Mononuclear cell (primary cell): ENCODE data around the gene GAREM1. TPM values are rescaled to one million over a fixed set of nuclear protein-coding genes. Genes with fewer than 3 reads are reported as not detected.

Experiments
- H3K27me3 ChIP-seq: 2 replicates; pipeline ENCODE4 v1.6.0; 2011; ENCODE audit warnings: low read length, control low read depth; ENCODE audit not compliant: insufficient read depth
- H3K4me1 ChIP-seq: 2 replicates; pipeline ENCODE4 v1.5.1; 2011; ENCODE audit warnings: mild to moderate bottlenecking, low read length, control low read depth; ENCODE audit not compliant: insufficient read depth
- H3K4me3 ChIP-seq: 2 replicates; pipeline ENCODE4 v1.5.1; 2011; ENCODE audit warnings: mild to moderate bottlenecking, low read length, moderate library complexity
- H3K9me3 ChIP-seq: 2 replicates; pipeline ENCODE4 v1.5.1; 2011; ENCODE audit warnings: low read depth, mild to moderate bottlenecking, control low read depth, low read length
- total RNA-seq: library from RNA; depleted of rRNA; stranded (reverse); fragments of >200 nt; gene quantifications from one replicate; pipeline ENCODE4 v1.2.3, GENCODE V29; 2012

Gene GAREM1
- total RNA-seq, 1 donor, result under 0.01 TPM

GRCh38 chr18:32469691-32470459 is 807 bp downstream of the GAREM1 start:
- H3K27me3 ChIP-seq, result peaks cover 65% of the 10 kb centered on the region
- peaks cover 21% of the 10 kb centered on the region for H3K4me1 ChIP-seq
- no peaks in the 10 kb centered on the region for H3K9me3 ChIP-seq
- peak overlapping the region; percentile 11 for H3K4me3 ChIP-seq

- Histone ChIP-seq H3K27me3 (peaks cover 67% of the 10 kb centered on the region), H3K4me3 (no peak overlapping the region), H3K4me1 (peaks cover 21% of the 10 kb centered on the region), H3K9me3 (no peaks in the 10 kb centered on the region)
Measured at GRCh38 chr18:32469190-32469651, 1.5 kb downstream of the GAREM1 start.

DNA sequence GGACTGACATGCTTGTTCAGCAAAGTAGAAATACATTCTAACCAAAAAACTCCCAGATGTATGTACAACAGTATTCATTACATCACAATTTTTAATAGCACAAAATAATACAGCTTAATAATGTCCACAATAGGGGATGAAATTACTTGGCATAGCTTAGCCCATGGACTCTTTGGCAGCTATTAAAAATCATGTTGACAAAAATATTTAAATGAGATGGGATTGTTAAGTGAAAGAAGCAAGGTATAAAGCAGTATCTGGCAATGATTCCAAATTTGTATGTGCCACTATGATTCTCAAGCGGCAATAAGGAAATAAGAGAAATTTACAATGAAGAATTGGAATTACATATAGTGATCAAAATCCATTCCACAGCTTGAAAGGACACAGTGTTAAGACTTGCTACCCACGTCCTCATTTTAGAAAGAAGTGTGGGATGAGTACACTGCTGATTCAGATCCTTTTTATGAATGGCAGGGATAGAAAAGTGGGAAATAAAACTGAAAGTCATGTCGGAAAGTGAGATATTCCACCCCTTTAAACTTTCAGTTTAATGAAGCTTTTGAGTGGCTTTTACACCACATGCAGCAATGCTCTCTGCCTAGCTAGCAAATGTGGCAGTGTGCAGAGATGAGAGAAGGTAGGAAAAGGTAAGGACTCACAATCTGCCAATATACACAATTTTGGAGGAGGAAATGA is 2.4 kb downstream of the GAREM1 start:
- Histone ChIP-seq H3K4me3 (no peak overlapping the region), H3K9me3 (no peaks in the 10 kb centered on the region), H3K27me3 (peaks cover 64% of the 10 kb centered on the region), H3K4me1 (peaks cover 21% of the 10 kb centered on the region)

GRCh38 chr18:32461709-32462272 is 8.9 kb downstream of the GAREM1 start:
- H3K9me3 ChIP-seq, result no peaks in the 10 kb centered on the region
- peaks cover 12% of the 10 kb centered on the region for H3K27me3 ChIP-seq
- no peaks in the 10 kb centered on the region for H3K4me1 ChIP-seq
- no peak overlapping the region for H3K4me3 ChIP-seq

- Histone ChIP-seq H3K9me3 (no peaks in the 10 kb centered on the region), H3K4me1 (no peaks in the 10 kb centered on the region), H3K4me3 (no peak overlapping the region), H3K27me3 (peaks cover 7% of the 10 kb centered on the region)
Measured at GRCh38 chr18:32460171-32460731, 10.4 kb downstream of the GAREM1 start.

GRCh38 chr18:32459361-32460101 is 11.2 kb downstream of the GAREM1 start:
- Histone ChIP-seq H3K27me3 (peaks cover 4% of the 10 kb centered on the region), H3K9me3 (no peaks in the 10 kb centered on the region), H3K4me3 (no peak overlapping the region), H3K4me1 (no peaks in the 10 kb centered on the region)

GRCh38 chr18:32455361-32455760 is 15.3 kb downstream of the GAREM1 start:
- H3K27me3 ChIP-seq, result peaks cover 3% of the 10 kb centered on the region
- no peak overlapping the region for H3K4me3 ChIP-seq
- H3K4me1 ChIP-seq, result no peaks in the 10 kb centered on the region
- no peaks in the 10 kb centered on the region for H3K9me3 ChIP-seq

GRCh38 chr18:32454593-32454992 is 16.1 kb downstream of the GAREM1 start:
- Histone ChIP-seq H3K27me3 (peaks cover 3% of the 10 kb centered on the region), H3K4me3 (no peak overlapping the region), H3K9me3 (no peaks in the 10 kb centered on the region), H3K4me1 (no peaks in the 10 kb centered on the region)

GRCh38 chr18:32450874-32451273 is 19.8 kb downstream of the GAREM1 start:
- Histone ChIP-seq H3K9me3 (no peaks in the 10 kb centered on the region), H3K27me3 (peaks cover 2% of the 10 kb centered on the region), H3K4me1 (no peaks in the 10 kb centered on the region), H3K4me3 (no peak overlapping the region)

DNA sequence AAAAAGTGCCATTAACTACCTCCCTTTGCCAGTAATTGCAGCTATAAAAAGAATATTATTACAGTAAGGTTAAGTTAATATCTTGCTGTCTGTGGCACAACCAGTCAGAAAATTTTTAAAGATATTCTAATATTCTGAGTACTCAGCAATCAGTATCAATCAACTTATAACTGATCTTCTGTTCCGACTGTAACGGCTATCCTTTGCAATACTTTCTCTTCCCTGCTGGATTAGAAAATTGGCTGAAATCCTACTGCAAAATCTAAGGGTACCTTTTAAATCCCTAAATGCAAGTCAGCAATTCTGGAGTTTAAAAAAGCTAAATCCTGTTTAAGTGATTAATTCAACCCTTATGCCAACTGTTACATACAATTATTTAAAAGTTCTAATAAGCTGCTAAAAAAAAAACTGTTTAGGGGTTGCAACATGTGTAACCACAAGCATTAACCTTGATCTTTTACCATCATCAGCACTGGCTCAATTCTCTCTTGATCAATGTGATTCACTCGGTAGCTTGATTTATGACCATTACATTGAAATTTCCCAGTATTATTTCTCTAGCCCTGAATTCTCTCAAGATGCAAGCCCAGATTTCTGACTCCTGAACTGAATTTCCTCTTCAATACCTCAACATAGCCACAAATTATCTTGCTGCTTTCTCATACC is 20.5 kb downstream of the GAREM1 start:
- peaks cover 2% of the 10 kb centered on the region for H3K27me3 ChIP-seq
- H3K4me1 ChIP-seq, result no peaks in the 10 kb centered on the region
- no peak overlapping the region for H3K4me3 ChIP-seq
- H3K9me3 ChIP-seq, result no peaks in the 10 kb centered on the region

DNA sequence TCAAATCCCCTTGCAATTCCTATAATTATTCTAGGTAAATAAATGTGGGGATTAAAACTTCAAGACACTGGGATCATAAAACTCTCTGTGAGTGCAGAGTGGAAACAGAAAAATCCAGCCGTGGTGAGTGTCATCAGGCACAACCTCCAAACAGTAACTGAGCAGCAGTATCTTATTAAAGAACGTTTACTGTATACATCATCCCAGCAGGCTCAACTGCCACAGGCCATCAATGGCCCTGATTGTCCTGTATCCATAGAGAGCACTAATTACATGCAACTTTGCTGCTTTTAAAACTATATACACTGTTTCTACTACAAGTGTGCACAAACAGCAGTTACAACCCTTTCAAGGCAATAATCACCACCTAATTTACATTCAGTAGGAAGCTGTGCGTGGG is 23.9 kb downstream of the GAREM1 start:
- no peaks in the 10 kb centered on the region for H3K9me3 ChIP-seq

DNA sequence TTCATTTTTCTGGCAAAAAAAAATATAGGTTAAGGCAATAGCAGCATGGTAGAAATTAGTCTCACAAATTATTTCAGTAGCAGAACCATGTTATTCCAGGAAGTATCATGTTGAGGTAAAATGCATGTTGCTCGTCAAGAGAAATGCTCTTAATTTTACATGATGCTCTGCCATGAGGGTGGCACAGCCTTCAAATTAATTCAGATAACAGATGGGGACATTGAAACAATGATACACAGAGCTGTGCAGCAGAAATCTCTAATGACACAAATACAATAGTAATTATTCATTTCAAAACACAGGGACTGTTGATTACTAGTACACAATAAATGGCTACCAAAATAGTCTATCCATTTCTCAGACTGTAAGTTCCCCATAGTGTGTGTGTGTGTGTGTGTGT is 24.8 kb downstream of the GAREM1 start:
- Histone ChIP-seq H3K4me1 (no peaks in the 10 kb centered on the region), H3K9me3 (no peaks in the 10 kb centered on the region), H3K4me3 (no peak overlapping the region), H3K27me3 (peaks cover 2% of the 10 kb centered on the region)

More for the DNA sequence above, 23.9 kb downstream of the GAREM1 start:
- Histone ChIP-seq H3K4me3 (no peak overlapping the region), H3K4me1 (no peaks in the 10 kb centered on the region), H3K27me3 (peaks cover 2% of the 10 kb centered on the region)

DNA sequence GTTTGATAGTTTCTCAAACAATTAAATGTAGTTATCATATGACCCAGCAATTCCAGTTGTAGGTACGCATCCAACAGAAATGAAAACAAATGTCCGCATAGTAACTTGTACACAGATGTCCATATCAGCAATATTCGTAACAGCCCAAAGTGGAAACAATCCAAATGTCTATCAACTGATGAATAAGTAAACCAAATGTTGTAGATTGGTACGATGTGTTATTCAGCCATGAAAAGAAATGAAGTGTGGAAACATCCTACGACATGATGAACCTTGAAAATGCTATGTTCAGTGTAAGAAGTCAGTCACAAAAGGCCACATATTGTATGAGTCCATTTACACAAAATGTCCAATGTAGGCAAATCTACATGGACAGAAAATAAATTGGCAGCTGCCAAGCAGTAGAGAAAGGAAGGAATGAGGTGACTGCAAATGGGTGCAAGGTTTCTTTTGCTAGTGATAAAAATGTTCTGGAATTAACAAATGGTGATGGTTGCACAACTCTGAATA is 26.9 kb downstream of the GAREM1 start:
- H3K4me1 ChIP-seq, result no peaks in the 10 kb centered on the region
- peaks cover 2% of the 10 kb centered on the region for H3K27me3 ChIP-seq
- no peak overlapping the region for H3K4me3 ChIP-seq
- H3K9me3 ChIP-seq, result no peaks in the 10 kb centered on the region

DNA sequence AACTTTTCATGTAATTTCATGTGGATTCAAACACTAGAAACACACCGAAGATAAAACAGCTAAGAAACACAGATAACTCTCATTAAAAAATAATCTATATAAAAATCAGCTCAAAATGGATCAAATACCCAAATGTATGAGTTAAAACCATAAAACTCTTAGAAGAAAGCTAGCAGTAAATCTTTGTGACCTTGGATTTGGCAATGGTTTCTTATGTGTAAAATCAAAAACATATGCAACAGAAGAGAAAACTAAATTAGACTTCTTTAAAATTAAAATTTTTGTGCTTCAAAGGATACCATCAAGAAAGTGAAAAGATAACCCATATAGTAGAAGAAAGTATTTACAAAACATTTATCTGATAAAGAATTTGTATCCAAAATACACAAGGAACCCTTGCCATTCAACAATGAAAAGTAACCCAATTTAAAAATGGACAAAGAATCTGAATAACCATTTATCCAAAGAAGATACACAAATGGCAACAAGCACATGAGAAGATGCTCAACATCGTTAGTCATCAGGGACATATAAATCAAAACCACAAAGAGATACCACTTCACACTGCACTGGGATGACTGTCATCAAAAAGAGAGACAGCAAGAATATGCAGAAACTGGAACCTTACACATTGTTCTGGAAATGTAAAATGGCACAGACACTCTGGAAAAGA is 27.5 kb downstream of the GAREM1 start:
- Histone ChIP-seq H3K9me3 (no peaks in the 10 kb centered on the region), H3K27me3 (peaks cover 2% of the 10 kb centered on the region), H3K4me3 (no peak overlapping the region), H3K4me1 (no peaks in the 10 kb centered on the region)
